Activated effector memory CD4-positive, alpha-beta T cell treated with anti-CD3 and anti-CD28 coated beads, Interleukin-2, amount 50 U/mL, for 16 hours (primary cell): ENCODE measurements around the gene OAF.

Experiments
- DNase-seq: peaks from one replicate; pipeline ENCODE4 v3.0.0-alpha.2; 2020

Gene OAF

GRCh38 chr11:120184371-120184945, 26.4 kb upstream of the OAF start:
- peak; percentile 37 for DNase-seq

GRCh38 chr11:120184946-120185705, 25.7 kb upstream of the OAF start:
- peak; percentile 36 for DNase-seq

GRCh38 chr11:120185706-120186455, 25.0 kb upstream of the OAF start:
- DNase-seq = peak; percentile 8

GRCh38 chr11:120186456-120186773, 24.4 kb upstream of the OAF start:
- DNase-seq = peak; percentile 6

- peak; percentile 64 for DNase-seq
These were observed 23.8 kb upstream of the OAF start for GRCh38 chr11:120186774-120187591.

- no peak for DNase-seq
These were observed 22.5 kb upstream of the OAF start for GRCh38 chr11:120188371-120188770.

- no peak for DNase-seq
These were observed 21.9 kb upstream of the OAF start for GRCh38 chr11:120188811-120189455.

- DNase-seq = no peak
These were observed 19.8 kb upstream of the OAF start for GRCh38 chr11:120191058-120191457.

- DNase-seq = no peak
These were observed 17.8 kb upstream of the OAF start for GRCh38 chr11:120192831-120193625.

GRCh38 chr11:120194166-120194565, 16.7 kb upstream of the OAF start:
- no peak for DNase-seq

- no peak for DNase-seq
These were observed 15.1 kb upstream of the OAF start for GRCh38 chr11:120195601-120196320.

- DNase-seq = no peak
These were observed 14.0 kb upstream of the OAF start for GRCh38 chr11:120196826-120197225.

GRCh38 chr11:120197251-120197891, 13.5 kb upstream of the OAF start:
- no peak for DNase-seq

- no peak for DNase-seq
These were observed 12.9 kb upstream of the OAF start for GRCh38 chr11:120197977-120198376.

- no peak for DNase-seq
These were observed 12.4 kb upstream of the OAF start for GRCh38 chr11:120198403-120198786.

GRCh38 chr11:120198787-120199469, 11.9 kb upstream of the OAF start:
- no peak for DNase-seq

GRCh38 chr11:120199613-120200012, 11.2 kb upstream of the OAF start:
- no peak for DNase-seq

GRCh38 chr11:120200677-120201076, 10.2 kb upstream of the OAF start:
- DNase-seq = no peak

GRCh38 chr11:120201653-120202052, 9.2 kb upstream of the OAF start:
- no peak for DNase-seq

- no peak for DNase-seq
These were observed 7.2 kb upstream of the OAF start for GRCh38 chr11:120203626-120204025.
